H1 (cell line): ENCODE results near the gene ABHD14A. TPM values are rescaled to one million over a fixed set of nuclear protein-coding genes. Genes with fewer than 3 reads are reported as not detected.

Experiments used
- CTCF ChIA-PET: fragments of 300-600 bp; sonication (Branson Sonifier 250); formaldehyde crosslinking; loops from one replicate; lab custom pipeline; 2021; ENCODE audit not compliant: partially characterized antibody; lab: Charles Lee
- POLR2A ChIA-PET: fragments of 300-600 bp; sonication (Branson Sonifier 250); formaldehyde crosslinking; loops from one replicate; lab custom pipeline; 2021; ENCODE audit warnings: inconsistent platforms; ENCODE audit not compliant: partially characterized antibody; lab: Charles Lee
- DNase-seq, 2 experiments: peaks; one replicate each; pipeline versions ENCODE4 v3.0.0 to v3.0.0-alpha.2; 2010 to 2022; ENCODE audit warnings: low spot score in 2 of 2, low read depth in 1 of 2, mixed read lengths in 1 of 2
- FAIRE-seq: peaks from 2 replicates; lab custom pipeline; 2011; peaks lifted over from hg19 to GRCh38; lab: Jason Lieb, UNC
- H2AFZ ChIP-seq: 2 replicates; pipeline ENCODE4 v1.8.1; 2012; ENCODE audit warnings: low read length, inconsistent platforms
- H2AK5ac ChIP-seq: 2 replicates; pipeline ENCODE4 v1.6.1; 2013; ENCODE audit warnings: low read depth, low read length
- H2BK120ac ChIP-seq: replicated peaks from 2 replicates; pipeline ENCODE3; 2013; ENCODE audit warnings: low read depth, low read length, inconsistent platforms
- H2BK12ac ChIP-seq: 2 replicates; pipeline ENCODE4 v1.6.1; 2013; ENCODE audit warnings: low read depth, low read length
- H2BK15ac ChIP-seq: 2 replicates; pipeline ENCODE4 v1.6.1; 2013; ENCODE audit warnings: low read length
- H2BK20ac ChIP-seq: 2 replicates; pipeline ENCODE4 v1.6.1; 2013; ENCODE audit warnings: low read length
- H2BK5ac ChIP-seq: 2 replicates; pipeline ENCODE4 v1.6.1; 2013; ENCODE audit warnings: low read depth, low read length
- H3K14ac ChIP-seq: 2 replicates; pipeline ENCODE4 v1.6.1; 2013; ENCODE audit warnings: inconsistent platforms; ENCODE audit not compliant: insufficient read length
- H3K18ac ChIP-seq: 2 replicates; pipeline ENCODE4 v1.6.1; 2013; ENCODE audit warnings: low read length; ENCODE audit errors: extremely low read depth
- H3K23ac ChIP-seq: 2 replicates; pipeline ENCODE4 v1.6.1; 2013; ENCODE audit warnings: inconsistent platforms; ENCODE audit not compliant: insufficient read length
- H3K23me2 ChIP-seq: 2 replicates; pipeline ENCODE4 v1.6.1; 2013; ENCODE audit warnings: low read depth, low read length
- H3K27ac ChIP-seq: 2 replicates; pipeline ENCODE4 v1.6.1; 2011; ENCODE audit warnings: low read depth, low read length, inconsistent platforms
- H3K27me3 ChIP-seq, 4 experiments: replicated peaks in 1 of 4; 1 replicate in 1 of 4; 2 replicates in 3 of 4; pipeline versions ENCODE4 v1.6.1 to v1.8.1; 2011 to 2013; ENCODE audit warnings: low read length in 3 of 4, mild to moderate bottlenecking in 3 of 4, inconsistent platforms in 2 of 4, mixed read lengths in 2 of 4, moderate library complexity in 1 of 4; ENCODE audit not compliant: control insufficient read depth in 3 of 4, insufficient read depth in 3 of 4; ENCODE audit errors: extremely low read depth in 1 of 4
- H3K36me3 ChIP-seq, 4 experiments: 2 replicates each; pipeline versions ENCODE4 v1.6.1 to v1.8.1; 2011 to 2013; ENCODE audit warnings: mild to moderate bottlenecking in 4 of 4, low read length in 3 of 4, moderate library complexity in 2 of 4, control low read depth in 1 of 4, inconsistent platforms in 1 of 4; ENCODE audit not compliant: insufficient read depth in 4 of 4, control insufficient read depth in 2 of 4
- H3K4ac ChIP-seq: replicated peaks from 2 replicates; pipeline ENCODE3; 2013; ENCODE audit warnings: low read length, low read depth, mixed read lengths, inconsistent platforms; ENCODE audit not compliant: insufficient read length
- H3K4me1 ChIP-seq, 4 experiments: replicated peaks in 1 of 4; 1 replicate in 1 of 4; 2 replicates in 3 of 4; pipeline versions ENCODE4 v1.6.1 to v1.8.1; 2011 to 2013; ENCODE audit warnings: low read length in 3 of 4, inconsistent platforms in 2 of 4, mixed read lengths in 1 of 4; ENCODE audit not compliant: insufficient read depth in 4 of 4, control insufficient read depth in 3 of 4
- H3K4me2 ChIP-seq, 2 experiments: 2 replicates each; pipeline versions ENCODE4 v1.6.1 to v1.8.1; 2011 to 2013; ENCODE audit warnings: low read depth in 2 of 2, low read length in 2 of 2, control low read depth in 1 of 2, inconsistent platforms in 1 of 2, mild to moderate bottlenecking in 1 of 2; ENCODE audit not compliant: insufficient read depth in 1 of 2
- H3K4me3 ChIP-seq, 4 experiments: fragments of 200-600, 300-600 bp in 1 of 4; sonication (generic), shearing (Covaris generic), sonication (Bioruptor Twin) in 1 of 4; 2 replicates each; pipeline versions ENCODE4 v1.5.1 to v1.8.1; 2011 to 2016; ENCODE audit warnings: low read length in 4 of 4, low read depth in 3 of 4, control low read depth in 2 of 4, inconsistent platforms in 2 of 4, mild to moderate bottlenecking in 2 of 4, mixed read lengths in 1 of 4, moderate library complexity in 1 of 4; ENCODE audit not compliant: insufficient read depth in 2 of 4; ENCODE audit errors: extremely low read depth in 1 of 4
- H3K56ac ChIP-seq: replicated peaks from 2 replicates; pipeline ENCODE3; 2013; ENCODE audit warnings: low read depth, mild to moderate bottlenecking, mixed read lengths, low read length, inconsistent platforms; ENCODE audit not compliant: insufficient read length
- H3K79me1 ChIP-seq: 2 replicates; pipeline ENCODE4 v1.6.1; 2013; ENCODE audit warnings: low read depth, low read length, control low read depth
- H3K79me2 ChIP-seq, 2 experiments: 2 replicates each; pipeline versions ENCODE4 v1.6.1 to v1.8.1; 2012 to 2013; ENCODE audit warnings: low read length in 2 of 2, mild to moderate bottlenecking in 2 of 2, inconsistent platforms in 1 of 2; ENCODE audit not compliant: insufficient read depth in 2 of 2, control insufficient read depth in 1 of 2
- H3K9ac ChIP-seq, 4 experiments: replicated peaks in 1 of 4; 1 replicate in 1 of 4; 2 replicates in 3 of 4; pipeline versions ENCODE4 v1.6.1 to v1.8.1; 2011 to 2013; ENCODE audit warnings: low read depth in 3 of 4, low read length in 3 of 4, control low read depth in 2 of 4, mild to moderate bottlenecking in 2 of 4, moderate library complexity in 2 of 4, inconsistent platforms in 1 of 4; ENCODE audit errors: extremely low read depth in 1 of 4
- H3K9me3 ChIP-seq, 2 experiments: 2 replicates each; pipeline versions ENCODE4 v1.6.1 to v1.8.1; 2012 to 2013; ENCODE audit warnings: mild to moderate bottlenecking in 2 of 2, moderate library complexity in 2 of 2, control low read depth in 1 of 2, inconsistent platforms in 1 of 2, low read depth in 1 of 2, low read length in 1 of 2, mixed read lengths in 1 of 2; ENCODE audit not compliant: insufficient read depth in 2 of 2
- H4K20me1 ChIP-seq, 2 experiments: replicated peaks in 1 of 2; 2 replicates each; pipeline versions ENCODE3 to v1.8.1; 2011 to 2013; ENCODE audit warnings: inconsistent platforms in 2 of 2, low read length in 2 of 2, mild to moderate bottlenecking in 1 of 2; ENCODE audit not compliant: insufficient read depth in 2 of 2, control insufficient read depth in 1 of 2
- H4K5ac ChIP-seq: 2 replicates; pipeline ENCODE4 v1.6.1; 2013; ENCODE audit warnings: low read length, low read depth, mixed read lengths, inconsistent platforms; ENCODE audit not compliant: insufficient read length
- H4K8ac ChIP-seq: 2 replicates; pipeline ENCODE4 v1.8.0; 2013; ENCODE audit warnings: mild to moderate bottlenecking, moderate library complexity, low read length, inconsistent platforms; ENCODE audit not compliant: insufficient read depth; ENCODE audit errors: extremely low read depth
- H4K91ac ChIP-seq: replicated peaks from 2 replicates; pipeline ENCODE3; 2013; ENCODE audit warnings: low read length, mixed read lengths, inconsistent platforms; ENCODE audit not compliant: insufficient read length
- ATF2 ChIP-seq: IDR thresholded peaks from 2 replicates; pipeline ENCODE4 v1.6.1; 2012; ENCODE audit warnings: low read length, inconsistent platforms
- BACH1 ChIP-seq: IDR thresholded peaks from 2 replicates; pipeline ENCODE4 v1.6.1; 2012; ENCODE audit warnings: low read length, improper control_type of control experiment
- BCL11A ChIP-seq, 2 experiments: IDR thresholded peaks; one replicate each; pipeline ENCODE4 v1.6.1; 2011; ENCODE audit warnings: low read depth in 2 of 2, low read length in 2 of 2, mild to moderate bottlenecking in 2 of 2
- FOSL1 ChIP-seq: IDR thresholded peaks from 2 replicates; pipeline ENCODE4 v1.6.1; 2011; ENCODE audit warnings: mild to moderate bottlenecking, low read depth, low read length, moderate library complexity; ENCODE audit not compliant: insufficient read depth
- JUND ChIP-seq: IDR thresholded peaks from 2 replicates; pipeline ENCODE4 v1.6.1; 2011; ENCODE audit warnings: mild to moderate bottlenecking, improper control_type of control experiment, low read length
- MAFK ChIP-seq: IDR thresholded peaks from 2 replicates; pipeline ENCODE4 v1.6.1; 2012; ENCODE audit warnings: low read depth, mild to moderate bottlenecking, improper control_type of control experiment, low read length
- RNF2 ChIP-seq: fragments of 200-900, 300-1000 bp; sonication (generic); IDR thresholded peaks from 2 replicates; pipeline ENCODE4 v1.7.1; 2016; ENCODE audit warnings: borderline replicate concordance, low read depth, mild to moderate bottlenecking, antibody characterized with exemption, low read length; ENCODE audit not compliant: poor library complexity, severe bottlenecking; ENCODE audit errors: missing control alignments
- WGBS, 2 experiments: shearing (Covaris generic) in 1 of 2; methylation state at CpG; one replicate each; pipeline versions ENCODE4 v1.1.6 to v1.1.7; 2013 to 2015; ENCODE audit warnings: low lambda C conversion rate in 2 of 2, mixed read lengths in 2 of 2, inconsistent platforms in 1 of 2, low coverage in 1 of 2, missing lambda C conversion rate in 1 of 2; ENCODE audit not compliant: insufficient replicate concordance in 2 of 2, insufficient coverage in 1 of 2, insufficient read length in 1 of 2; ENCODE audit errors: extremely low coverage in 1 of 2, missing lambda C conversion rate in 1 of 2; 5-methylcytosine and 5-hydroxymethylcytosine counted together
- polyA plus RNA-seq, 7 experiments: library from polyadenylated mRNA; depleted of rRNA in 3 of 7; stranded (reverse) in 5 of 7; unstranded in 2 of 7; fragments of >200 nt in 5 of 7; fragments of 200-250 nt in 2 of 7; gene quantifications; 1 replicate in 5 of 7; 2 replicates in 1 of 7; 4 replicates in 1 of 7; pipeline versions ENCODE4 v1.2.1 to v1.2.3, GENCODE V29; 2011 to 2013; ENCODE audit warnings: missing spikeins in 2 of 7, mixed read lengths in 2 of 7
- total RNA-seq: library from RNA; stranded (reverse); fragmentation: NEBNext Ultra II Directional; extraction: Animal tissue kit (Norgen Biotek cat#: 25700); gene quantifications from 2 replicates; pipeline ENCODE4 v1.2.1, GENCODE V29; 2021

ABHD14A gene
- total and polyA plus RNA-seq, 2 of the 8 experiments (the other 6 are each of a cell fraction or from before 2014, with no cell fraction given) = 4.6 to 9.8 TPM

- FAIRE-seq (no peak), DNase-seq (no peak)
- Histone ChIP-seq H2BK120ac (no peak overlapping the region), H3K14ac (no peak overlapping the region), H3K4me2 (no peak overlapping the region), H4K8ac (no peak overlapping the region), H2BK12ac (0 out of 2 replicates have a peak overlapping the region, but pooled peaks have one; percentile 27), H3K79me2 (no peaks in the 10 kb centered on the region), H3K27ac (no peak overlapping the region), H4K91ac (no peak overlapping the region), H4K5ac (no peak overlapping the region), H3K79me1 (no peaks in the 10 kb centered on the region), H3K9me3 (no peaks in the 10 kb centered on the region), H3K23ac (no peak overlapping the region), H4K20me1 (no peaks in the 10 kb centered on the region), H3K56ac (no peak overlapping the region), H3K36me3 (no peaks in the 10 kb centered on the region), H2AFZ (no peak overlapping the region), H3K9ac (no peak overlapping the region), H3K4me3 (no peak overlapping the region), H2BK15ac (no peak overlapping the region), H2BK5ac (no peak overlapping the region; the same call in 1 of the 2 replicates), H2BK20ac (no peak overlapping the region), H3K4me1 (peaks cover 0 to 2% (median 0%) of the 10 kb centered on the region in 4 experiments; a peak in 2 of 7 replicates), H3K27me3 (no peaks in the 10 kb centered on the region), H3K4ac (no peak overlapping the region), H3K18ac (no peak overlapping the region), H3K23me2 (no peaks in the 10 kb centered on the region), H2AK5ac (no peak overlapping the region)
- WGBS, 2 experiments = 94% methylated on average over 11 of the region's 12 CpGs; no CpG with 5 or more reads in 1 of the 2 experiments
- POLR2A ChIA-PET = interaction anchor here (0.7 to 1.7 kb wide), 4 partner anchors 9 to 96 kb away, joined by 3 to 4 read pairs (median 3); no protein-coding TSS in a partner anchor
- CTCF ChIA-PET = interaction anchor here (0.6 to 9.4 kb wide), 8 partner anchors 9 to 360 kb away, joined by 3 to 124 read pairs (median 12); no protein-coding TSS in a partner anchor
- TF ChIP-seq MAFK (no peak), RNF2 (no peak), BCL11A (IDR thresholded peaks at IDR 0.05; ENCODE audit: low read depth in 2 of 2, low read length in 2 of 2) (no peak), FOSL1 (no peak), BACH1 (no peak), ATF2 (no peak), JUND (no peak)
These were observed 53.7 kb downstream of the ABHD14A start for GRCh38 chr3:52028572-52028971.
